Renal pelvis (tissue), 4 donors: Measurements from ENCODE around the gene MCM9. TPM values are rescaled to one million over a fixed set of nuclear protein-coding genes. Genes with fewer than 3 reads are reported as not detected.
A peak's percentile ranks its signal among the peaks of the same experiment; 100 is the strongest.
"Not testable (repeated sequence)": the region's sequence is repeated elsewhere in the genome, so short reads cannot be mapped to it uniquely, and the experiment has no call there.

Experiments used
- DNase-seq: peaks from one replicate; pipeline ENCODE4 v3.0.0-alpha.2; 2013
- polyA plus RNA-seq, 3 donors: library from polyadenylated mRNA; unstranded; fragments of 120-200 nt; gene quantifications; one replicate each; pipeline ENCODE4 v1.2.1, GENCODE V29; 2013; ENCODE audit not compliant: insufficient read length in 3 of 3

The MCM9 gene
- polyA plus RNA-seq, 3 donors: 19.3 to 27.6 (median 26.0) TPM

DNA sequence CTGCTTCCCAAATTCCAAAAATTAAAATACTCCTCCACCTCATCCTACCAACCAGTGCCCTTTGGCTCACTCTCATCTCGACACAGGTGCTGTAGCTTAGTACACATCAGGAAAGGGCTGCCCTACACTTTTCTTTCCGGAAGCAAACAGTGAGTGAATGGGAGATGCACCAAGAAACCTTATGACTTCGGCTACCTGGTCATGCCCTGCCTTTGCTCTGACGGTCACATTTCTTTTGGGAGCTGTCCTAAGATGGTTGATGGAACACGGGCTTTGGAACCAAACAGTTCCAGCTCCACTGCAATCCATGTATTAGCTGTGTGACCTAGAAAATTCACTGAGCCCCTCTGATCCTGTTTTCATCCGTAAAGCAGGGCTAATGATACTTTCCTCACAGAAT lies 133.7 kb downstream of the MCM9 start:
- no peak for DNase-seq

DNA sequence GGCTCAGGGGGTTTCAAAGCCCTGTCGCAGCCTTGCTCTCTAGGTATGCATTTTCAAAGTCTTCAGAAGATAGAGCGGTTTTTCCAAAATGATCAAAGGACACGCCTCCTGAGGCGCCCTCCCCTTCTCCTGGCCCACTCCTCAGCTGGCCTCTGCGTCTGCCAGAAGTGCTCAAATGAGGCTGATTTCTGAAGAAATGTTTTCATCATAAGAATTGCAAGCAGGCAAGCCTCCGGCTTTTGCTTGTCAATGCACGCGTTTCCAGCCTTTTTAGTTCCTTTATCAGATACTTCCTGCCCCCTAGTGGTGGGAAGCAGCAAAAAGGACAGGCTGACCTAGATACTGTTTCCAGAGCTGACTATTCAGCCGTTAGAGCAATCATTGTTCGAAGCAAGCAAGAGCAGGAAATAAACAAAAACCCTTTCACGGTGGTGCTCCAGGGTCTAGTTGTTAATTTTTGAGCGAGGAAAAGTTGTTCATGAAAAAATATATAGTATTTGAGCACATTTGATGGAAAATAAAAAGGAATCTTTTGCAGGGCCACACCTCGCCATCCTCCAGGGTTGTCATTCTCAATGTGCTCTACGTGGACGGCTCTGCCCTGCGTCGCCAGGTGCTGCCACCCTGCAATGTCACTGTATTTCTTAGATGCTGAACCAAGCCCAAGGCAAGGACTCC lies 134.4 kb downstream of the MCM9 start:
- DNase-seq: peak; percentile 87

DNA sequence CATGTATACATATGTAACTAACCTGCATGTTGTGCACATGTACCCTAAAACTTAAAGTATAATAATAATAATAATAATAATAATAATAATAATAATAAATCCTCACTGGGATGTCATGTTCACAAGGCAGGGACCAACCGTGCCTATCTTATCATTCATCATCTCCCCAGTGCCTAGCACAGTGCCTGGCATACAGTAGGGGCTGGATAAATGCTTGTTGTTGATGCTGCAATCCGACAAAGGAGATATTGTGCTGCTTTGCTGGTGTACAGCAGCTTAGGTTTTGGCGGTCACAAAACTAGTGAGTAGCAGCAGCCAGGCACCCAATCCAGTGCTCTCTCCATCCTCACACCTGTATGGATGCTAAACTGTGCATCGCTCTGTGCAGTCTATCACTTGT lies 135.1 kb downstream of the MCM9 start:
- DNase-seq: no peak

DNA sequence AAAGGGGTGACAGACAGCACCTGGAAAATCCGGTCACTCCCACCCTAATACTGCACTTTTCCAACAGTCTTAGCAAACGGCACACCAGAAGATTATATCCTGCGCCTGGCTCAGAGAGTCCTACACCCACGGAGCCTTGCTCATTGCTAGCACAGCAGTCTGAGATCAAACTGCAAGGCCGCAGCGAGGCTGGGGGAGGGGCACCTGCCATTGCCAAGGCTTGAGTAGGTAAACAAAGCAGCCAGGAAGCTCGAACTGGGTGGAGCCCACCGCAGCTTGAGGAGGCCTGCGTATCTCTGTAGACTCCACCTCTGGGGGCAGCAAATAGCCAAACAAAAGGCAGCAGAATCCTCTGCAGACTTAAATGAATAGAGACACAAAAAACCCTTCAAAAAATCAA lies 138.4 kb downstream of the MCM9 start:
- DNase-seq: not testable (repeated sequence)

DNA sequence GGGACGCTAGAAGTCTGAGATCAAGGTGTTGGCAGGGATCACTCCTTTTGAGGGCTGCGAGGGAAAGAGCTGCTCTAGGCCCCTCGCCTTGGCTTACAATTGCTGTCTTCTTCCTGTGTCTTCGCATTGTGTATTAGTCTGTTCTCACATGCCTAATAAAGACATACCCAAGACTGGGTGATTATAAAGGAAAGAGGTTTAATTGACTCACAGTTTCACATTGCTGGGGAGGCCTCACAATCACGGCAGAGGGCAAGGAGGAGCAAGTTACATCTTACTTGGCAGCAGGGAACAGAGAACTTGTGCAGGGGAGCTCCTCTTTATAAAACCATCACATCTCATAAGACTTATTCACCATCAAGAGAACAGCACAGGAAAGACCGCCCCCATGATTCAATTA lies 143.5 kb downstream of the MCM9 start:
- no peak for DNase-seq

DNA sequence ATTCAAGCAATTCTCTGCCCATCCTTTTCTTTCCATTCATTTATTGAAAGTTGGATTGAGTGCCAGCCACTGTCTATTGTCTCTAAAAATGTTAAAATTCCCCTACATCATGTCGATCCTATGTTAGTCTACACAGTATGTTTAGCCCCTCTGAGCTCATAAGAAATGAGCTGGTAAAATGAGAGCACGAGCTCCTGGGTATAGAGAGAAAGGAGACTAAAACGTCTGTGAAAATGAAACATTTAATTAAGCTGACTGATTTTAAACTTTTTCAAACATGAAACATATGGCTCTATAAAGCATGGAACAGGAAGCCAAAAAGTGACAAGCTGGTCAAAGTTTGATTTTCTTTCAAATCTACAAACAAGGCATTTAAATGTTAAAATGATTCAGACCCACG lies 145.0 kb downstream of the MCM9 start:
- DNase-seq: no peak

DNA sequence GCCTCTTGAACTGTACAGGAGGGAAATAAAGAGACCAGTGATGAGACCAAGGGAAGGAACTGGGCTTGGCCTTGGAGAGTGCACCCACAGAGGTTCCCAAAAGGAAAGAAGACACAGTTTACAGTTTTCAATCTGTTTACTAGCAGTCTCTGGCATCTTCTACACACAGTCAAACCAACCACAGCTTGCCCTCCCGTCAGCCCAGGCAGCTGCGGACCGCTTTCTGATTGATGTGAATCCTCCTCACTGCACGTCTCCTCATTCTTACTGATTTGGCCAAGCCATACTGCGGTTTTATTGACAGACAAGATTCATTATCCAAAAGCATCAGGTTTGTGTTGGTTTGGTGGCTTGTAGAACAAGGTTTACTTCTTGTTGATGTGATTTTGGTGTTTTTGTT lies 145.5 kb downstream of the MCM9 start:
- no peak for DNase-seq

DNA sequence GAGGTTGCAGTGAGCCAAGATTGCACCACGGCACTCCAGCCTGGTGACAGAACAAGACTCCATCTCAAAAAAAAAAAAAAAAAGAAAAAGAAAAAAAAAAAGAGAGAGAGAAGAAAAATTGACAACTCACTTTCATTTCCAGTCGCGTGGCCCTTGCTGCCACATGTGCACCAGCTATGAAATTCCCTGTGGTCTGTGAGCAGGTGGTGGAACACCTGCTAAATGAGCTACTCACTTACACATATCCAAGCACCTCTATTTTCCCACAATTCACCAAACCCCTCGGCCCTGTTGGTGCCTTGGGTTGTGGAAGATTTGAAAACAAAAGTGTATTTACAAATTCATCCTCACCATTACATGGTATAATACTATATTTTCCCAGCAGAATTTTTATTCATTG lies 146.3 kb downstream of the MCM9 start:
- no peak for DNase-seq

DNA sequence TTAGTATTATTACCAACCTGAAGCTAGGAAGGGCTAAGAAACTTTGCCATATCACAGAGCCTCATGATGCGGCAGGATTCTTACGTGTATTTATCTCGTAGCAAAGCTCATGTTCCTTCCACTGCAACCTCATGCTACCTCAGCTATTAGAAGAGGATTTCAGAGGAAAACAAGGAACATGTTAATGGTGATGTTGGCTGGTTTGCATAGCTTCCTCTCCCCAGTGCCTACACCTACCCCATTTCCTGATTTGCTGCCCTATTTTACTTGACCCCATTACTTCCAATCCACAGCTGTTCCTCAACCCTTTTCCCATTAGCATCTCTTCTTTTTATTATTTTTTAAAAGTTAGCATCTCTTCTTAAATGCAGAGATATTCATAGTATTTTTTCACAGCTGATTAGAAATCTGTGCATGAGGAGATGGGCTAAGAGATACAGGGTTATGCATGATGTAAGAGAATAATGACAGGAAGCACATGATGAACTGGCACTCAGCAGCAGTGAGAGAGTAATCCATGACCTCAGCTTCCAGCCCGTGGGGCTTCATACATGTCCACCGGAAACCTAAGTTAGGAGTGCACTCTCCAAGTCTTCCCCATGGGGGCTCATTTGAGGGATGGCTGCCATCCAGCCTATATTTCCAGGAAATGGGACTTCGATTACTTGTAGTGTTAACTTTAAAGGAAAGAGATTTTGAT lies 147.1 kb downstream of the MCM9 start:
- no peak for DNase-seq

DNA sequence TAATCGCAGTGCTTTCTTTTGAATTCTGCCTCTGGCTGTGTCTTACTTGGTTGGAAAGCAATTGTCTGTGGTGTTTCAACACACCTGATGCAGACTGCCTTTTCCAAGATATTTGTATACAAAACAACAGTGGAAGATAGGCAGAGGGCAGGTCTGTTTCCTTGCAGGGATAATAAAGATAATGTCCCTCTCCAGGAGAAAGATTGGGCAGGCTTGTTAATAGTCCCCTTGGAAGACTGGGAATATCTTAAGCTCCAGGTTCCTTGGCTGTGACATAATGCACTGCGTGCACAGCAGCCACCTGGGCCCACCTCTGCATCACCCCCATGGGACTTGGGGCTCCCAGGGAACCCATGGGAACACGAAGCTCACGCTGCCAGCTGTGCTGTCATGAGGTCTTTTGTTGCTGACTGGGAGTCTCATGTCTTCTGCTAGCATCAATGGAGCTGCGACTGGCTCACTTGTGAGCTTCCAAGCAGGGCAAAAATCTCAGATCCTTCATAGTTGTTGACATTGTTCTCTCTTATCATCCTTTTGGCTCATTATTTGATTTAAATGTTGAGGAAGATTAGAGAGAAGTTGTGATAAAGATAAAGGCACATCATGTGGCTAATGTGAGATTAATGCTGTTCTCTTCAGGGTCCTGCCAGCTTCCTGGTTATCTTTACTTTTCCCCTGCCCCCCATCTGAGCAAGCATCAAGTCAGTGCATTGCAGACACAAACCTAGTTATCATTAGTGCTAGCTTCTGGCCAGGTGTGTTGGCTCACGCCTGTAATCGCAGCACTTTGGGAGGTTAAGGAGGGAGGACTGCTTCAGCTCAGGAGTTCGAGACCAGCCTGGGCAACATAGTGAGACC lies 148.1 kb downstream of the MCM9 start:
- no peak for DNase-seq

DNA sequence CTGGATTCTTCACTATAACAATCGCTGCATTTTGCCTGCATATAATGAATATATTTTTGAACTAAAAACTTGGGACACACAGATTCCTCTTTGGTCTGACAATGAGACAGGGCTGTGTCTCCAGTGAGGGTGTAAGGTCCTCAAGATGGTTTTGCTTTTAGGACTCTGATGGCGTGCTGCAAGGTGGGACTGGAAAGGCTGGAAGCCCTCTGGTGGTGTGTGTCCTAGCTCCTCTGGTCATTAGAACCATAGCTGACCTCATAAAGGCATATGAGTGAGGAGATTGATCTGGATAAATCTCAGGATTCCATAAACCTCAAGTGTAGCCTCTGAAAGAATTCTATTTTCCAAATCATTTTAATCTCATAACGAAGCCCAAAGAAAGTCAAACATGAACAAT lies 149.4 kb downstream of the MCM9 start:
- no peak for DNase-seq

DNA sequence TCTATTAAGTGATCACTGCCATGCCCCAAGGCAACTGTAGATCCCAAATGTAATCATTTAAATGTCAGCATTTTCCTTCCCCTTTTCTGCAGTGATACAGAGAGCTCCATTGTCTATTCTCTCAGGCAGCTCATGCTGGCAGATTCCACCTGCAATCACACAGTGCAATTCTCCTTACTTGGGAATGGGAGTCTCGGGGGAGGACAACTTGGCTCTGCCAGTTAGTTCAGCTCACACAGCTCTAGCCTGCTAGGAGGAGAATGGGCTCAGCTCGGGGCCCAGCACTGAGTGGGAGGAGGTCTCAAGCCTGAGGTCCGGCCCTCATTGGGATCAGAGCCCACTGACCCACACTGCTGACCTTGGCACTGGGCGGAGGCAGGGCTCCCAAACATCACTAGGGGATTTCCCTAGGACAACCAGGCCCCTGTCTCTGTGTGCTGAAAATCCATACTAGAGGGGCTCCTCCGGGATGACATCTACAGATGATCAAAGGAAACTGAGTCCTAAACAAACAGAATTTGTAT lies 150.3 kb downstream of the MCM9 start:
- no peak for DNase-seq

DNA sequence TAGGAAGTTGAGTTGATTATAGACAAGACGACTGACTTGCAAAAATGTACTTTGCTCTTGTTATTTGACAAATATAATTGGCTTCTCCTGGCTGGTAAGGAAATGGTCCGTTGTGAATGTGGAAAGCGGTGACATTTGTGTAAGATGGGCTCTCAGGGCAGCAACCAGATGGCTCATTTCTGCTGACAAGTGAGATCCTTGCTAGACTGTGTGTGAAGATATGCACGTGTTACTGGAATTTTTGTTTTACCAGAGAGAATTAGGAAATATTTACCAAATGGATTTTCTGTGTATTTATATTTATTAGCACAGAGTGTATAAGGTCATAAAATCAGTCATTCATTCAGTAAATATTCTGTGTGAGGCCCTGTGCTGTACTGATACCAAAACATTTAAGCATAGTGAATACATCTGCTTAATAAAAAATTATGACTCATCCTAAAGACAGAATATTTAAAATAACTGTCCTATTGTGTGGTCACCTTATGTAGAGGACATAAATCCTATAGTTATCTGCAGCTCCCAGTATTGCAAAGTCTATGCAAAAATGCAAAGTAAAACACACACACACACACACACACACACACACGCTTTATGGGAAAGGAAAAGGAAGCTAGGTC lies 150.9 kb downstream of the MCM9 start:
- no peak for DNase-seq

DNA sequence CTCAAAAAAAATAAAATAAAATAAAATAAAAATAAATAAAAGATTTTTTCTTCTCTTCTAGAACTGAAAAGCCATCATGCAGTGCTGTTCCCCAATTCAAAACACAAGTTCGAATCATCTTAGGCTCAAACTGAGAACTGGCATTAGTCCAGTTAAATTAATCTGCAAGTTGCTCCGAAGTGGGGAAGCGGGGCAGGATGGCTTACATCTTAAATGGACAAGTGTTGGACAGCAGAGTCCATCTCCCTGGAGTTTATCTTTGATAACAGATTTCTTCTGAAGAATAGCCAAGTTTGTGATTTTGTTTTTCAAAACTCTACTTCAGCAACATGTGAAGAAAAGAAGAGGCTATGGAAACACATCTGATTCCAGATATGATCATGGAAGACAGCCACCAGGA lies 152.3 kb downstream of the MCM9 start:
- no peak for DNase-seq

DNA sequence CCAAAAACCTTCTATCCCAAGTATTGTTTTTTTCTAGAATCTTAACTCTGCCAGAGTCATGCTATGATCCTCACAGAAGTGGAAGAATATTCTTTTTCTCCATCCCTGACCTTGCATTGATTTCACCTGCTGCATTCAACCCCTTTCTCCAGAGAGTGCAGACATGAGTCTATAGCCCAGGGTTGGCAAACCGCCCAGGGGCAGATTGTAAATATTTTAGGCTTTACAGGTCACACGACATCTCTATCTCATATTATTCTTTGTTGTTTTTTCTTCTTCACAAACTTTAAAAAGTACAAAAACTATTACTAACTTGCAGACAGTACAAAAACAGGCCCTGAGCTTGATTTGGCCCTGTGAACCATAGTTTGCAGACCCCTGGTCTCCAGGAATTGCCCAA lies 153.1 kb downstream of the MCM9 start:
- DNase-seq: no peak

DNA sequence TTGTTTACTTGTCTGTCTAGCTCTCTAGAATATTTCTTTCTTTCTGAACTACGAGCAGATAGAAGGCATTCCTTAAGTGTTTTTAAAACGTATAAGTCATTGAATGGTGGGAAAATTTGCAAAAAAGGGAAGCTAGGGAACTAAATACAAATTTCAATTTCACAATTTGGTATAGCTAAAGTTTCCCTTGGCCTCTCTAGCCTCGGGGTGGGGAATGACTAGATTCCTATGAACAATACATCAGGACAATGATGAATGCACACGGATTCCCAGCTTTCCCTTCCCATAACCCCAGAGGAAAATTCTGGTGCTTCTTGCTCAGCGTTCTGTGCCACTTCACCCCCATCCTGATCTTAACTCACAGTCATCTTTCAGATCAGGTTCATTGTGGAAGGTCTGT lies 154.3 kb downstream of the MCM9 start:
- DNase-seq: no peak

DNA sequence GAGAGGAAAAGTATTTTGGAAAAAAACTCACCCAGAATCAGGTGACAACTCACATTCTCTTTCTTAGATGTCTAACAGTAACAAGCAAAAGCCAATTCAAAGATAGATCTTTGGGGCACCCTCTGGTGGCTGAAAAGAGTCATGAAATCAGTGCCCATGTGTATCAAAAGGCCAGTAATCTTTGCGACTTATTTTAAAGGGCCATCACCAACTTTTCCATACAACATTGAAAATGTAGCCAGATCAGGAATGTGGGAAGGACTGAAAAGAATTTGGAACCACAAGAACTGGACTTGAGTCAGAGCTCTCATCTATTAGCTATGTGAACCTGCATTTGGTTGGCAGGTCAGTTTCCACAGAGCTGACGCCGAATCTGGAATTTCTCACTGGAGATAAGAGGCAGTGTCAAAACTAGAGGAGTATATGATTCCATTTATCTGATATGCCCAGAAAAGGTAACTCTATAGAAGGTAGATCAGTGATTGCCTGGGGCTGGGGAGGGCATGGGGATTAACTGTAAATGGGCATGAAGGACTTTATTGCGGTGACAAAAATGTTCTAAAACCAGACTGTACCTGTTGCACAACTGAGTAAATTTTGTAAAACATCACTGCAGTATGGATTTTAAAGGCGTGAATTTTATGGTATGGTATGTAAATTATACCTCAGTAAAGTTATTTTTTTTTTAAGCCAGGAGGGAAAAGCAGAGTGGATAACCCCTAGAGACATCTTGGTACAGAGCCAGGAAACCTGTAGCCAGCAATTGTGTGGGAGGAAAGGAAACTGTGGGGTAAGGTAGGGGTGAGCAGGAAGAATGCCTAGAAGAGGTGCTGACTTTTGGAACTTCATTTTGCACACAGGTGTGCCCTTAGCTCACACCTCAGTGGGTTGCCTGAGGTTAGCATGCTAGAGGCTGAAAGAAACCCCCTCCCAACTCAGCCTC lies 158.1 kb downstream of the MCM9 start:
- DNase-seq: peak; percentile 69

DNA sequence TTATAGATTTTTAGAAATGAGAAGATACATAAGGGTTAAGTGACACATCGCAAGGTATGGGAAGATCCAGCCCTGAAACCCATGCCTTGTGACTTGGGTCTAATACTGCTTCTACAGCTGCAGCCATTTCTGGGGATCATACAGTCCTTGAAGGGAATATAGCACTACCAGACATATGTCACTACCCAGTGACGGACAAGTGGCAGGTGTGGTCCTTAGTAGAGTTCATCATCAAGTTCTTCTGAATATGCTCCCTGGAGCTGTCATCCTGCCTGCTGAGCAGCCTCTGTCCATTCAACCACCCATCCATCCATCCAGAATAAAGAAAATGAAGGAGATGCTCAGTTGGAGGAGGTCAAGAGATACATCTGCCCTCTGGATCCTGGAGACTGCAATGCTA lies 159.6 kb downstream of the MCM9 start:
- DNase-seq: no peak

DNA sequence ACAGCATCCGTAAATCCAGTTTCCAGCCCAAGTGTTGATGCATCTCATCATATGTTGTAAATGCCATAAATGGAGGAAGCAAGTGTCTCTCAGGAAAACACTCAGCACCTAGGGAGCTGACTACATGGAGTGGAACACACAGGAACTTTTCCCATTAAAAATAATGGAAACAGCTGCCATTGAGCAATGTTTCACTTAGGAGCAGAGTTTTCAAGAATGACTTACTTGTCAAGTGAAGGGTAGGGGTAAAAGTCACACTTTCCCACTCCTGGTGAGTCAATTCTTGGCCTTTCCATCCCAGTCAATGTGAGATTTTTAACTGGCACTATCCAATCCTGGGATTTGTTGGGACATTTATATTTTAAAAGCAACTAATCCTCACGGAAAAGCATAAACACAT lies 160.4 kb downstream of the MCM9 start:
- DNase-seq: no peak

DNA sequence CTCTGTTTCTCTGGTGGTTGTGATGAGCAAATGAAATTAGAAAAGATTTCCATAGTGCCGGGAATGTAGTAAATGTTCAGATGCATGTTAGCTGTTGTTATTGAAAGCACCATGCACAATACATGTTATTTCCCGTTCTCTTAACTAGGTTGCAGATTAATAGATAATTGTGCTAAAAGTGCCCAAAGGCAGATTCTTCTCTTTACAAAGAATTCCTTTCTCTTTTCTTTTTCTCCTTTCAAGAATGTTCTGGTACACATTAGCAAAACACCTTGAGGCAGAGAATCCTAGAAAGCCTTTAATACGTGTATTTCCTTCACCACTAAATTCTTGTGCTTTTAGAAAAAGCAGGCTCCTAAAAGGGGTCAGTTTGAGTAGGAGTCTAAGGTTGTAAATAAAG lies 162.1 kb downstream of the MCM9 start:
- no peak for DNase-seq

DNA sequence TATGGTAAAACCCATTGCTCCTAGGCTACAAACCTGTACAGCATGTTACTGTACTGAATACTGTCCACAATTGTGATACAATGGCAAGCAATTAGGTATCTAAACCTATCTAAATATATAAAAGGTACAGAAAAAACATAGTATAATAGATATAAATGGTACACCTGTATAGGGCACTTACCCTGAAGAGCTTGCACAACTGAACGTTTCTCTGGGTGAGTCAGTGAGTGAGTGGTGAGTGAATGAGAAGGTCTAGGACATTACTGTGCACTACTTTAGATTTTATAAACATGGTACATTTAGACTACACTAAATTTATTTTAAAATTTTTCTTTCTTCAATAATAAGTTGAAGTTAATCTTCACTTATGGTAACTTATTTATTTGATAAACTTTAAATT lies 163.7 kb downstream of the MCM9 start:
- DNase-seq: no peak
